ENCODE results near the gene CYP2A6. TPM values are rescaled to one million over a fixed set of nuclear protein-coding genes. Genes with fewer than 3 reads are reported as not detected.
"Not testable (repeated sequence)": the region's sequence is repeated elsewhere in the genome, so short reads cannot be mapped to it uniquely, and the experiment has no call there.

Gene CYP2A6
- polyA plus RNA-seq, 4 donors, result 0.04 to 0.18 TPM; not detected in 2

- not testable (repeated sequence) for H3K27ac ChIP-seq (ENCODE audit: low read depth in 1 of 3, low read length in 2 of 3)
These were observed 34.1 kb upstream of the CYP2A6 start for GRCh38 chr19:40884187-40884931.

DNA sequence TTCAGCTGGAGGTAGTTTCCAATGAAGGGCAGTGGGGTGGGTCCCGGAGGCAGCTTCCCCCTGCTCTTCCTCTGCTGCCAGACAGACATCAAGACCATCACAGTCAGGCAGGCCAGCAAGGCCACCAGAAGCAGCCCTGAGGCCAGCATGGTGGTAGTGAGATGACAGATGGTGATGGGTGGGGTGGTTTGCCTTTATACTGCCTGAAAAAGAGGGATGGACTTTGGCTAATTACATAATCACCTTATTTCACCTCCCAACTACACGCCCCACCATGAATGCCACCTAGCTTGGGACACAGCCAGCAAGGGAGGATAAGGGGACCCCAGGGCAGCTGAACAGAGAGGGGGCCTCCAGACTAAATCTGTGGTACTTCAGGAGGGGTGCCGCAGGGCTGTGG lies 31.8 kb upstream of the CYP2A6 start, which contains the start of gene CYP2A7:
TSS of gene CYP2A7 (minus strand) at position 170 of the 400 bp plus-strand sequence. CDS start at position 149, 21 bp downstream.
- peaks cover 0 to 11% (median 0%) of the 10 kb centered on the region in 3 donors for H3K4me1 ChIP-seq (ENCODE audit: control insufficient read depth in 3 of 3, insufficient read depth in 2 of 3, low read depth in 1 of 3, low read length in 2 of 3)
- WGBS, 3 donors, result 52 to 73% (median 71%) methylated on average over 3 of the region's 3 CpGs
- peaks cover 0 to 13% (median 0%) of the 10 kb centered on the region in 3 donors for H3K27me3 ChIP-seq (ENCODE audit: control insufficient read depth in 3 of 3, insufficient read depth in 3 of 3, low read length in 3 of 3)
- not testable (repeated sequence) for H3K27ac ChIP-seq (ENCODE audit: low read depth in 1 of 3, low read length in 2 of 3); H3K36me3 ChIP-seq (ENCODE audit: control insufficient read depth in 3 of 3, insufficient read depth in 2 of 3, low read depth in 1 of 3, low read length in 3 of 3); H3K4me3 ChIP-seq (ENCODE audit: low read depth in 1 of 3, low read length in 3 of 3); FAIRE-seq; H3K9me3 ChIP-seq (ENCODE audit: control insufficient read depth in 2 of 2, insufficient read depth in 1 of 2, low read depth in 1 of 2, low read length in 1 of 2)
- peak; percentile 54 to 62 for DNase-seq

More at GRCh38 chr19:40884187-40884931, 34.1 kb upstream of the CYP2A6 start:
- not testable (repeated sequence) for H3K4me3 ChIP-seq (ENCODE audit: low read depth in 1 of 3, low read length in 3 of 3); FAIRE-seq; H3K36me3 ChIP-seq (ENCODE audit: control insufficient read depth in 3 of 3, insufficient read depth in 2 of 3, low read depth in 1 of 3, low read length in 3 of 3); H3K9me3 ChIP-seq (ENCODE audit: control insufficient read depth in 2 of 2, insufficient read depth in 1 of 2, low read depth in 1 of 2, low read length in 1 of 2)
- H3K27me3 ChIP-seq (ENCODE audit: control insufficient read depth in 3 of 3, insufficient read depth in 3 of 3, low read length in 3 of 3), result peaks cover 0 to 13% (median 1%) of the 10 kb centered on the region in 3 donors
- DNase-seq, result peak in 1 of 2 donors; percentile 16
- WGBS, 3 donors, result no CpG with 5 or more reads among the region's 1 CpG
- H3K4me1 ChIP-seq (ENCODE audit: control insufficient read depth in 3 of 3, insufficient read depth in 2 of 3, low read depth in 1 of 3, low read length in 2 of 3), result peaks cover 0 to 11% (median 0%) of the 10 kb centered on the region in 3 donors

GRCh38 chr19:40879349-40879748 lies 29.1 kb upstream of the CYP2A6 start:
- not testable (repeated sequence) for FAIRE-seq; DNase-seq; H3K4me3 ChIP-seq (ENCODE audit: low read depth in 1 of 3, low read length in 3 of 3); H3K36me3 ChIP-seq (ENCODE audit: control insufficient read depth in 3 of 3, insufficient read depth in 2 of 3, low read depth in 1 of 3, low read length in 3 of 3); H3K27ac ChIP-seq (ENCODE audit: low read depth in 1 of 3, low read length in 2 of 3); H3K4me1 ChIP-seq (ENCODE audit: control insufficient read depth in 3 of 3, insufficient read depth in 2 of 3, low read depth in 1 of 3, low read length in 2 of 3); H3K9me3 ChIP-seq (ENCODE audit: control insufficient read depth in 2 of 2, insufficient read depth in 1 of 2, low read depth in 1 of 2, low read length in 1 of 2)
- peaks cover 0 to 13% (median 0%) of the 10 kb centered on the region in 3 donors for H3K27me3 ChIP-seq (ENCODE audit: control insufficient read depth in 3 of 3, insufficient read depth in 3 of 3, low read length in 3 of 3)
- 82 to 86% (median 86%) methylated on average over 4 of the region's 4 CpGs for WGBS, 3 donors

GRCh38 chr19:40875526-40875951 lies 25.3 kb upstream of the CYP2A6 start:
- H3K4me1 ChIP-seq (ENCODE audit: control insufficient read depth in 3 of 3, insufficient read depth in 2 of 3, low read depth in 1 of 3, low read length in 2 of 3); H3K4me3 ChIP-seq (ENCODE audit: low read depth in 1 of 3, low read length in 3 of 3); FAIRE-seq; H3K27ac ChIP-seq (ENCODE audit: low read depth in 1 of 3, low read length in 2 of 3); H3K36me3 ChIP-seq (ENCODE audit: control insufficient read depth in 3 of 3, insufficient read depth in 2 of 3, low read depth in 1 of 3, low read length in 3 of 3); H3K27me3 ChIP-seq (ENCODE audit: control insufficient read depth in 3 of 3, insufficient read depth in 3 of 3, low read length in 3 of 3); H3K9me3 ChIP-seq (ENCODE audit: control insufficient read depth in 2 of 2, insufficient read depth in 1 of 2, low read depth in 1 of 2, low read length in 1 of 2): not testable (repeated sequence)
- peak; percentile 53 to 74 for DNase-seq
- WGBS, 3 donors, result 2 to 20% (median 18%) methylated on average over 14 to 20 of the region's 23 CpGs

DNA sequence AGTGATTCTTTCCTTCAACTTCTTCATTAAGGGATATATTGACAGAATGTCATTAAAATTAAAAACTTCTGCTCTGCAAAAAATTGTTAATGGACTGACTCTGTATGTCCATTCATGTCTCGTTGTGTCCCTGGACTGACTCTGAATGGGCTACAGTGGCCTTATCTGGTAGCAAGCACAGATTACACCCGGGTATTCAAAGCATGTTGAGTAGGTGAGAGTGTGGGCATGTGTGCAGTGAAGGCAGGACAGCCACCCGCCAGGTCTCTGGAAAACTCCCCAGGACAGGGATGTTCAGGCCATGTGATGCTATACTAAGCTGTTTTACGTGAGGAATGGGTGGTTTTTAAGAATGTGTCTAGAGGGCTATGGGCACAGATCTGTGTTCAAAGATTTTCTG lies 24.6 kb upstream of the CYP2A6 start:
- H3K4me3 ChIP-seq (ENCODE audit: low read depth in 1 of 3, low read length in 3 of 3); H3K27ac ChIP-seq (ENCODE audit: low read depth in 1 of 3, low read length in 2 of 3); H3K4me1 ChIP-seq (ENCODE audit: control insufficient read depth in 3 of 3, insufficient read depth in 2 of 3, low read depth in 1 of 3, low read length in 2 of 3); FAIRE-seq; DNase-seq; H3K36me3 ChIP-seq (ENCODE audit: control insufficient read depth in 3 of 3, insufficient read depth in 2 of 3, low read depth in 1 of 3, low read length in 3 of 3); H3K9me3 ChIP-seq (ENCODE audit: control insufficient read depth in 2 of 2, insufficient read depth in 1 of 2, low read depth in 1 of 2, low read length in 1 of 2); H3K27me3 ChIP-seq (ENCODE audit: control insufficient read depth in 3 of 3, insufficient read depth in 3 of 3, low read length in 3 of 3): not testable (repeated sequence)
- WGBS, 3 donors, result 70 to 86% (median 81%) methylated on average over 1 to 2 of the region's 4 CpGs

- H3K9me3 ChIP-seq (ENCODE audit: control insufficient read depth in 2 of 2, insufficient read depth in 1 of 2, low read depth in 1 of 2, low read length in 1 of 2); H3K4me1 ChIP-seq (ENCODE audit: control insufficient read depth in 3 of 3, insufficient read depth in 2 of 3, low read depth in 1 of 3, low read length in 2 of 3); H3K4me3 ChIP-seq (ENCODE audit: low read depth in 1 of 3, low read length in 3 of 3); H3K27me3 ChIP-seq (ENCODE audit: control insufficient read depth in 3 of 3, insufficient read depth in 3 of 3, low read length in 3 of 3); H3K27ac ChIP-seq (ENCODE audit: low read depth in 1 of 3, low read length in 2 of 3); H3K36me3 ChIP-seq (ENCODE audit: control insufficient read depth in 3 of 3, insufficient read depth in 2 of 3, low read depth in 1 of 3, low read length in 3 of 3); FAIRE-seq; DNase-seq: not testable (repeated sequence)
- WGBS, 3 donors, result 81 to 95% (median 93%) methylated on average over 2 of the region's 2 CpGs
These were observed 23.6 kb upstream of the CYP2A6 start for GRCh38 chr19:40873873-40874272.

DNA sequence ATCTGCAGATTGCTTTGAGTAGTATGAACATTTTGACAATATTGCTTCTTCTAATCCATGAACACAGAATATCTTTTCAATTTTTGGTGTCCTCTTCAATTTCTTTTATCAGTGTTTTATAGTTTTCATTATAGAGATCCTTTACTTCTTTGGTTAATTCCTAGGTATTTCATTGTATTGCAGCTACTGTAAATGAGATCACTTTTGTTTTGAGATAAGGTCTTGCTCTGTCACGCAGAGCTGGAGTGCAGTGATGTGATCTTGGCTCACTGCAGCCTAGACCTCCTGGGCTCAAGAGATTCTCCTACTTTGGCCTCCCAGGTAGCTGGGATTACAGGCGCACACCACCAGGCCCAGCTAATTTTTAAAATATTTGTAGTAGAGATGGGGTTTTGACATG lies 22.0 kb upstream of the CYP2A6 start:
- FAIRE-seq, result no peak
- H3K27me3 ChIP-seq (ENCODE audit: control insufficient read depth in 3 of 3, insufficient read depth in 3 of 3, low read length in 3 of 3), result no peaks in the 10 kb centered on the region
- H3K9me3 ChIP-seq (ENCODE audit: control insufficient read depth in 2 of 2, insufficient read depth in 1 of 2, low read depth in 1 of 2, low read length in 1 of 2), result no peaks in the 10 kb centered on the region
- H3K4me1 ChIP-seq (ENCODE audit: control insufficient read depth in 3 of 3, insufficient read depth in 2 of 3, low read depth in 1 of 3, low read length in 2 of 3), result no peaks in the 10 kb centered on the region
- H3K27ac ChIP-seq (ENCODE audit: low read depth in 1 of 3, low read length in 2 of 3), result no peak overlapping the region
- no peak for DNase-seq
- no peaks in the 10 kb centered on the region for H3K36me3 ChIP-seq (ENCODE audit: control insufficient read depth in 3 of 3, insufficient read depth in 2 of 3, low read depth in 1 of 3, low read length in 3 of 3)
- WGBS, 3 donors, result 66 to 77% (median 73%) methylated on average over 2 of the region's 2 CpGs
- H3K4me3 ChIP-seq (ENCODE audit: low read depth in 1 of 3, low read length in 3 of 3), result no peak overlapping the region

DNA sequence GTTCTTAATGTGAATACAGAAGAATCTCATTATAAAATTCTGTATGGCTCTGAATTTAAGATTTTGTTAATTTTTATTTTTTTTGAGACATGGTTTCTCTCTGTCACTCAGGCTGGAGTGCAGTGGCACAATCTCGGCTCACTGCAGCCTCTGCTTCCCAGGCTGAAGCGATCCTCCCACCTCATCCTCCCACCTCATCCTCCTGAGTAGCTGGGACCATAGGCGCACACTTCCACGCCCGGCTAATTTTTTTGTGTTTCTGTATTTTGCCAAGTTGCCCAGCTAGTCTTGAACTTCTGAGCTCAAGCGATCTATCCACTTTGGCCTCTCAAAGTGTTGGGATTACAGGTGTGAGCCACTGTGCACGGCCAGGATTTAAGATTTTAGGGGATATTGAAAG lies 17.5 kb upstream of the CYP2A6 start:
- H3K27me3 ChIP-seq (ENCODE audit: control insufficient read depth in 3 of 3, insufficient read depth in 3 of 3, low read length in 3 of 3), result no peaks in the 10 kb centered on the region
- H3K36me3 ChIP-seq (ENCODE audit: control insufficient read depth in 3 of 3, insufficient read depth in 2 of 3, low read depth in 1 of 3, low read length in 3 of 3), result no peaks in the 10 kb centered on the region
- H3K4me1 ChIP-seq (ENCODE audit: control insufficient read depth in 3 of 3, insufficient read depth in 2 of 3, low read depth in 1 of 3, low read length in 2 of 3), result peaks cover 0 to 5% (median 0%) of the 10 kb centered on the region in 3 donors
- no peak overlapping the region for H3K27ac ChIP-seq (ENCODE audit: low read depth in 1 of 3, low read length in 2 of 3)
- 88 to 94% (median 92%) methylated on average over 7 of the region's 7 CpGs for WGBS, 3 donors
- DNase-seq, result no peak
- FAIRE-seq, result no peak
- no peaks in the 10 kb centered on the region for H3K9me3 ChIP-seq (ENCODE audit: control insufficient read depth in 2 of 2, insufficient read depth in 1 of 2, low read depth in 1 of 2, low read length in 1 of 2)
- no peak overlapping the region for H3K4me3 ChIP-seq (ENCODE audit: low read depth in 1 of 3, low read length in 3 of 3)

Measured in small intestine (tissue), 7 donors.